ENCODE measurements around the gene MAP2K2. TPM values are rescaled to one million over a fixed set of nuclear protein-coding genes. Genes with fewer than 3 reads are reported as not detected.
A peak's percentile ranks its signal among the peaks of the same experiment; 100 is the strongest.

The MAP2K2 gene
- total RNA-seq, 1 donor from 2014 or later: 107 TPM

- peak; percentile 83 for DNase-seq (ENCODE audit: low spot score)
- intact Hi-C loops (cut with DNase I): loop anchor here (5.0 kb wide), 1 partner anchor 57 kb away; the partner anchor contains the start of gene PIAS4
These were observed 59.2 kb downstream of the MAP2K2 start for GRCh38 chr19:4064496-4065260.

- intact Hi-C loops (cut with DNase I): loop anchor here (5.0 kb wide), 1 partner anchor 57 kb away; the partner anchor contains the start of gene PIAS4
- DNase-seq (ENCODE audit: low spot score): no peak
These were observed 59.8 kb downstream of the MAP2K2 start for GRCh38 chr19:4064149-4064495.

GRCh38 chr19:4063369-4064148, 60.4 kb downstream of the MAP2K2 start:
- intact Hi-C loops (cut with DNase I): loop anchor here (5.0 kb wide), 1 partner anchor 56 kb away; the partner anchor contains the start of gene PIAS4
- DNase-seq (ENCODE audit: low spot score): no peak

- DNase-seq (ENCODE audit: low spot score): no peak
- intact Hi-C loops (cut with DNase I): loop anchor here (5.0 kb wide), 1 partner anchor 55 kb away; the partner anchor contains the start of gene PIAS4
These were observed 61.2 kb downstream of the MAP2K2 start for GRCh38 chr19:4062419-4063368.

GRCh38 chr19:4061683-4062418, 62.1 kb downstream of the MAP2K2 start:
- intact Hi-C loops (cut with DNase I): loop anchor here (5.0 kb wide), 1 partner anchor 55 kb away; the partner anchor contains the start of gene PIAS4
- DNase-seq (ENCODE audit: low spot score): no peak

GRCh38 chr19:4061178-4061682, 62.7 kb downstream of the MAP2K2 start:
- intact Hi-C loops (cut with DNase I): loop anchor here (5.0 kb wide), 1 partner anchor 54 kb away; the partner anchor contains the start of gene PIAS4
- peak; percentile 91 for DNase-seq (ENCODE audit: low spot score)

- DNase-seq (ENCODE audit: low spot score): no peak
- intact Hi-C loops (cut with DNase I): loop anchor here (5.0 kb wide), 1 partner anchor 53 kb away; the partner anchor contains the start of gene PIAS4
These were observed 63.2 kb downstream of the MAP2K2 start for GRCh38 chr19:4060621-4061177.

GRCh38 chr19:4059891-4060620, 63.9 kb downstream of the MAP2K2 start:
- intact Hi-C loops (cut with DNase I): loop anchor here (5.0 kb wide), 1 partner anchor 53 kb away; the partner anchor contains the start of gene PIAS4
- DNase-seq (ENCODE audit: low spot score): peak; percentile 77

GRCh38 chr19:4059453-4059871, 64.5 kb downstream of the MAP2K2 start:
- DNase-seq (ENCODE audit: low spot score): no peak
- intact Hi-C loops (cut with DNase I): no loop called here

- no peak for DNase-seq (ENCODE audit: low spot score)
- intact Hi-C loops (cut with DNase I): no loop called here
These were observed 65.0 kb downstream of the MAP2K2 start for GRCh38 chr19:4058693-4059452.

GRCh38 chr19:4057931-4058692, 65.8 kb downstream of the MAP2K2 start:
- intact Hi-C loops (cut with DNase I): no loop called here
- peak; percentile 90 for DNase-seq (ENCODE audit: low spot score)

- no peak for DNase-seq (ENCODE audit: low spot score)
- intact Hi-C loops (cut with DNase I): no loop called here
These were observed 68.7 kb downstream of the MAP2K2 start for GRCh38 chr19:4055209-4055552.

GRCh38 chr19:4054441-4055208, 69.3 kb downstream of the MAP2K2 start:
- DNase-seq (ENCODE audit: low spot score): no peak
- intact Hi-C loops (cut with DNase I): no loop called here

- intact Hi-C loops (cut with DNase I): no loop called here
- no peak for DNase-seq (ENCODE audit: low spot score)
These were observed 70.2 kb downstream of the MAP2K2 start for GRCh38 chr19:4053423-4054324.
